Natural killer cell (primary cell): Measurements from ENCODE around the gene STX5. TPM values are rescaled to one million over a fixed set of nuclear protein-coding genes. Genes with fewer than 3 reads are reported as not detected.

Experiments
- ATAC-seq, 3 donors: fragments of 150-1000 bp in 2 of 3; fragments of 200-7000 bp in 1 of 3; cut with Tn5 transposase; 1 replicate in 1 of 3; 2 replicates in 2 of 3; pipeline ENCODE4 v1.10.0; 2021; ENCODE audit warnings: mild to moderate bottlenecking in 2 of 3, moderate library complexity in 2 of 3
- DNase-seq, 2 donors: peaks; one replicate each; pipeline versions ENCODE4 v3.0.0 to v3.0.0-alpha.2; 2013 to 2021; ENCODE audit warnings: mixed read lengths in 1 of 2
- H3K27ac ChIP-seq: one replicate; pipeline ENCODE4 v1.5.1; 2013; ENCODE audit warnings: mild to moderate bottlenecking, low read length
- H3K27me3 ChIP-seq: one replicate; pipeline ENCODE4 v1.6.1; 2013; ENCODE audit warnings: low read length; ENCODE audit not compliant: control insufficient read depth, insufficient read depth
- H3K36me3 ChIP-seq: one replicate; pipeline ENCODE4 v1.6.1; 2013; ENCODE audit warnings: low read length; ENCODE audit not compliant: control insufficient read depth, insufficient read depth
- H3K4me1 ChIP-seq: one replicate; pipeline ENCODE4 v1.6.1; 2013; ENCODE audit warnings: low read length; ENCODE audit not compliant: control insufficient read depth, insufficient read depth
- H3K4me3 ChIP-seq: one replicate; pipeline ENCODE4 v1.5.1; 2013; ENCODE audit warnings: low read length
- H3K9me3 ChIP-seq: one replicate; pipeline ENCODE4 v1.6.1; 2013; ENCODE audit warnings: low read length; ENCODE audit not compliant: control insufficient read depth, insufficient read depth
- H3K27ac Mint-ChIP-seq, 2 donors: one replicate each; pipeline ENCODE4 v1.8.0; 2022; ENCODE audit warnings: mild to moderate bottlenecking in 2 of 2, mixed read lengths in 2 of 2, moderate library complexity in 1 of 2
- H3K27me3 Mint-ChIP-seq, 2 donors: one replicate each; pipeline ENCODE4 v1.8.0; 2022; ENCODE audit warnings: low read depth in 2 of 2, mixed read lengths in 2 of 2
- H3K36me3 Mint-ChIP-seq: one replicate; pipeline ENCODE4 v1.8.0; 2022; ENCODE audit warnings: mixed read lengths
- H3K4me1 Mint-ChIP-seq, 2 donors: one replicate each; pipeline ENCODE4 v1.8.0; 2022; ENCODE audit warnings: mixed read lengths in 2 of 2
- H3K4me3 Mint-ChIP-seq: one replicate; pipeline ENCODE4 v1.8.0; 2022; ENCODE audit warnings: mild to moderate bottlenecking, moderate library complexity, mixed read lengths
- H3K9me3 Mint-ChIP-seq, 2 donors: one replicate each; pipeline ENCODE4 v1.8.0; 2022; ENCODE audit warnings: mixed read lengths in 2 of 2
- CTCF ChIP-seq: fragments of 200-600 bp; IDR thresholded peaks from one replicate; pipeline ENCODE4 v1.8.0; 2022; ENCODE audit warnings: antibody characterized with exemption
- WGBS: methylation state at CpG from one replicate; pipeline ENCODE4 v1.1.7; 2013; ENCODE audit warnings: missing lambda C conversion rate; ENCODE audit not compliant: insufficient coverage; 5-methylcytosine and 5-hydroxymethylcytosine counted together
- intact Hi-C: fragments of 100-400 bp; cut with micrococcal nuclease; formaldehyde crosslinking; loops from one replicate; pipeline ENCODE4 v1.14.2; 2022
- total RNA-seq, 4 donors: library from RNA; stranded (reverse); fragments of 120-200 nt in 1 of 4; gene quantifications; one replicate each; pipeline versions ENCODE4 v1.2.3 to v1.2.4, GENCODE V29; 2013 to 2022

Gene STX5
- total RNA-seq, 3 donors from 2014 or later (not counting 1 experiment from before 2014, with no cell fraction given), result 138 to 171 (median 166) TPM

- DNase-seq (peak in 1 of 2 donors; percentile 20), ATAC-seq (no peak)
- peak overlapping the region; percentile 16 to 64 for H3K27ac Mint-ChIP-seq
- H3K36me3 ChIP-seq, result peaks cover 33% of the 10 kb centered on the region
- intact Hi-C loops, result no loop called here
- H3K27me3 ChIP-seq, result no peaks in the 10 kb centered on the region
- peaks cover 25% of the 10 kb centered on the region for H3K4me1 ChIP-seq
- no peak overlapping the region for H3K4me3 Mint-ChIP-seq
- H3K9me3 ChIP-seq, result no peaks in the 10 kb centered on the region
- H3K27me3 Mint-ChIP-seq, result no peaks in the 10 kb centered on the region
- peaks cover 45% of the 10 kb centered on the region in 2 donors for H3K4me1 Mint-ChIP-seq
- peaks cover 18% of the 10 kb centered on the region for H3K36me3 Mint-ChIP-seq
- H3K4me3 ChIP-seq, result no peak overlapping the region
- no peak overlapping the region for H3K27ac ChIP-seq
- no peaks in the 10 kb centered on the region for H3K9me3 Mint-ChIP-seq
- no peak for TF ChIP-seq CTCF
- WGBS, result 58% methylated on average over 3 of the region's 3 CpGs
Observed at GRCh38 chr11:62851807-62852522, 20.1 kb upstream of the STX5 start.

GRCh38 chr11:62850911-62851806, 19.3 kb upstream of the STX5 start:
- Histone ChIP-seq H3K4me1 (peaks cover 18% of the 10 kb centered on the region), H3K9me3 (no peaks in the 10 kb centered on the region), H3K27ac (no peak overlapping the region), H3K36me3 (peaks cover 33% of the 10 kb centered on the region), H3K4me3 (no peak overlapping the region), H3K27me3 (no peaks in the 10 kb centered on the region)
- intact Hi-C loops, result no loop called here
- no peak for TF ChIP-seq CTCF
- H3K4me1 Mint-ChIP-seq, result peaks cover 40 to 41% of the 10 kb centered on the region in 2 donors
- H3K27ac Mint-ChIP-seq, result peak overlapping the region; percentile 16 to 64
- no peaks in the 10 kb centered on the region for H3K9me3 Mint-ChIP-seq
- ATAC-seq (no peak), DNase-seq (peak in 1 of 2 donors; percentile 33)
- 77% methylated on average over 15 of the region's 15 CpGs for WGBS
- H3K4me3 Mint-ChIP-seq, result no peak overlapping the region
- no peaks in the 10 kb centered on the region for H3K27me3 Mint-ChIP-seq
- peaks cover 18% of the 10 kb centered on the region for H3K36me3 Mint-ChIP-seq

GRCh38 chr11:62847767-62848314, 16.0 kb upstream of the STX5 start:
- ATAC-seq, result no peak
- intact Hi-C loops, result no loop called here
- H3K4me3 Mint-ChIP-seq, result no peak overlapping the region
- H3K9me3 Mint-ChIP-seq, result no peaks in the 10 kb centered on the region
- no peak overlapping the region for H3K27ac ChIP-seq
- TF ChIP-seq CTCF, result no peak
- H3K27me3 Mint-ChIP-seq, result no peaks in the 10 kb centered on the region
- no peak overlapping the region for H3K27ac Mint-ChIP-seq
- peaks cover 7 to 8% of the 10 kb centered on the region in 2 donors for H3K4me1 Mint-ChIP-seq
- H3K4me1 ChIP-seq, result peaks cover 2% of the 10 kb centered on the region
- H3K4me3 ChIP-seq, result no peak overlapping the region
- H3K36me3 ChIP-seq, result peaks cover 16% of the 10 kb centered on the region
- peaks cover 10% of the 10 kb centered on the region for H3K36me3 Mint-ChIP-seq
- no peaks in the 10 kb centered on the region for H3K27me3 ChIP-seq
- WGBS, result 100% methylated on average over 1 of the region's 1 CpG
- H3K9me3 ChIP-seq, result no peaks in the 10 kb centered on the region
- peak in 1 of 2 donors; percentile 1 for DNase-seq
